Left lobe of liver (tissue), 1 donor: ENCODE results near the gene PHC1. TPM values are rescaled to one million over a fixed set of nuclear protein-coding genes. Genes with fewer than 3 reads are reported as not detected.

Source experiments
- total RNA-seq: library from RNA; stranded (reverse); gene quantifications from one replicate; pipeline ENCODE4 v1.2.1, GENCODE V29; 2021
- donor health status: DM: no; HTN: yes; CAD: no.

Gene PHC1
- total RNA-seq, 1 donor from 2014 or later = 4.6 TPM

Other genes with a start within 250 kb of the PHC1 start
- gene RIMKLB, start 216.5 kb upstream of the PHC1 start, total RNA-seq = 1.9 TPM
- gene A2ML1, start 91.9 kb upstream of the PHC1 start, total RNA-seq = not detected
- gene M6PR, start 35.1 kb downstream of the PHC1 start, total RNA-seq = 40.4 TPM
- gene KLRG1, start 75.0 kb downstream of the PHC1 start, total RNA-seq = 1.9 TPM
- 915 TPM for gene A2M, start 201.4 kb downstream of the PHC1 start, total RNA-seq